GM21423 (cell line): ENCODE measurements around the gene CHDH.

Source experiments
- ATAC-seq: cut with Tn5 transposase; IDR thresholded peaks from one replicate; pipeline ENCODE4 v1.9.1; 2021; ENCODE audit warnings: mild to moderate bottlenecking, moderate library complexity; ENCODE audit not compliant: unreplicated experiment

Gene CHDH

DNA sequence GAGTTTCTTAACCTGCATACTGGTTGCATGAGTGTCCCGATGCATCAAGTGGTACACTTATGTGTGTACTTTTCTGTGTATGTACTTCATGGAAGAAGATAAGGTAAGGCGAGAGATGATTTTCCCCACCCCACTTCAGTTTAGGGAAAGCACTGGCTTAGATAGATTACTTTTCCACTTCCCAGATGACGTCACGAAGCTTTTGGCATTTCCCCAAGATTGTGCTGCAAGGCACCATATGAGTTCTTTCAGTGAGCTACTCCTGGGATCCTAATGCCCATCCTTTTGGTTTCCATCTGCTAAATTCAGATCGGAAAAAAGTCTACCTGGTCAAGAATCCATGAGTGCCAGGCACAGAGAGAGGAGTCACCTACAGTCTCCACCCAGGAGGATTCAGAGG is 4.7 kb upstream of the CHDH start:
- ATAC-seq = no peak

DNA sequence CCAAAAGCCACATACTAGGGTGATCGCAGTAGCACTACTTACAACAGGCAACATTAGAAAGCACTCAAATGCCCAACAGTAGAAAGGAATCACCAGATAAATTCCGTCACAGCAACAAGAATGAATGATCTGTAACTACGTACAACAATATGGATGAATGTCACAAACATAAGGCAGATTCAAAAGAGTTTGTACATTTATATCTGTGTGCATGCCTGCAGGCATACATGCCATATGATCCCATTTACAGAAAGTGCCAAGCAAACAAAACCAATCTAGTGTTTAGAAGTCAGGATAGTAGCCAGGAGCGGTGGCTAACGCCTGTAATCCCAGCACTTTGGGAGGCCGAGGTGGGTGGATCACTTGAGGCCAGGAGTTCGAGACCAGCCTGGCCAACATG is 3.7 kb upstream of the CHDH start:
- no peak for ATAC-seq

DNA sequence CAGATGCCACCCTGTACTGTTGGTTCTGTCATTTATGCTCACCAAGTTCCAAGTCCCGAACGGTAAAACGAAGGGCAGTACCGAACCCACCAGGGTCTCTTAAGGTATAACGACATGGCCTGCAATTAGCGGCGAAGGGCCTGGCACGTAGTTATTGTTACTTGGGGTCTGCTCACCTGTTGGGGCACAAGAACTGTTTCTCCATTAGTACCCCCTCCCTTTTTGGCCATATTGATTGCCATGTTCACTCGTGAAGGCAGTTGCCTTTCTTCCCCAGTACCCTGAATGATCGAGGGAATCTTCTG is 584 bp upstream of the CHDH start:
- ATAC-seq = no peak

DNA sequence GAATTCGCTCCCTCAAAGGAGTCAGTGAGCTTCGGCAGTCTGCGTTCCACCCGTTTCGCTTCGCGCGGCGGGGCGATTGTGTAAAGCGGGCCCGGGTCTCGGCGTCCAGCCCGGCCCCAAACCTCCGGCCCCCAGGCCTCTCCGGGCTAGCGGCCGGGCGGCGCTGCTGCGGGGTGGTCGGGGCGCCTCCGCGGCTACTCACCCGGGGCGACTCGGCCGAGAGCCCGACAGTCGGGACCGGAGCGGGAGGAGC is 412 bp downstream of the CHDH start:
- no peak for ATAC-seq

DNA sequence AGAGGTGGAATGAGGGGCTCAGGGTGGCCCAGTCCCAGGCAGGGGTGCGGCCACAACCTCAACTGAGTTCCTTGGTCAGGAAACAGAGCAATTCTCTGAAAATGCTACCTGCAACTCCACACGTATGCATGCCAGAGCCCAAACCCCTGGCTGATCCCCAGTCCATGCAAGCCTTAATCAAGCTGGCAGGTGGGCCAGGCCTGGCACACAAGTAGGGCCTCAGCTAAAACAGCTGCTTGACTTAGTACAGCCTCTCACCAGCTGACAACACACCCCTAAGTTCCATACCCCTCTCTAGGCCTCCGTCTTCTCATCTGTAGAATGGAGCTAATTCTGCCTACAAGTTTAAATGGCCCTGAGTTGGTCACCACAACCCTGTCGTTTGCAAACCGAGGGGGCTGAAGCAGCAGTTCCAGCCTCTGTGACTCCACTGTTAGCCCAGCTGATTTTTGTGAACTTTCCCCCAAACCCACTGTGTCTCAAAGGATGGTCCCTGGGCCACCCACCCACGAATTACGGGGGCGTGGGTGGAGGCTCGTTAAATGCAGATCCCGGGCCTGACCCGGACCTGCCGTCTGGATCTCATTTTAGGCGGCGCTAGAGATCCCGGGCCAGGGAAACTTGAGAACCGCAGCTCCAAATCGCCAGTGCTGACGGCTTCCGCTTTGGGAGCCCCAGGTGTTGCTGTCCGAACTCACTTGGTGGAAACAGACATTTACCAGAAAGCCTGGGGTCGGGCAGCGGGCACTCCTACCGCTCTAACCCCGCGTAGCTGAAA is 927 bp downstream of the CHDH start:
- peak; percentile 15 for ATAC-seq

DNA sequence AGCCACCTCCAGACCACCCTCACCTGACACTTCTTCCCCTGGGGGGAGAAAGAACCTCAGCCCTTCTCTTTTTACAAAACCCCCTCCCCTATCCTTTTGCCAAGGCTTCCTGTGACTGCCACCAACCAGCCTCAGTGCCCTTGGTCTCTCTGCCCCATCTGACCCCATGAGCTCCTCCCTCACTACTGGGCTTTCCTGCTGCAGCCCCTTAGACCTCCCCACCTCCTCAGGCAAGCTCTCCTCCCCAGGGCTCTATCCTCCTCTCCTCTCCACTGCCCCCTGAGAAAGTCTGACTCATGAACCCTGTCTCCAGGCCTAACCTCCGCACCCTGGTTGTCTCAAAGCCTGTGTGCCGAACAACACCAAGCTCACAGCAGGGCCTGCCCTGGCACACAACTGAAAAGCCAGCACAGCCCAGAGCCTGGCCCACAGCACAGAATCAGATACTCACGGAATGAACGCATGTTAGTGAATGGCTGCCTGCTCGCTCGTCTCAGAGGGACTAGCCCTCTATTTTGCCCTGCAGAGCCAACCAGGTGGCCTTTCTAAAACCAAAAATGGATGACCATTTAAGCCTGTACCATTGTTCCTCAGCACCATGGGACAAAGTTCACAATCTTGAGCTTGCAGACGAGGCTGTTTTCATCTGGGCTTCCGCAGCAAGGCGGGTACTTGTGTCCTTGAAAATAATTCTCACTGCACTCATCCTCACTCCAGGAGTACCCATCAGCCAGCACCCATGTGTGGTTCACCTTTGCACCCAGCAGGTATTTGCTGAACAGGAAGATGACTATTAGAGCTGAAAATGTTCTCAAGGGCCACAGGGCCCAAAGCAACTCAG is 1.7 kb downstream of the CHDH start:
- ATAC-seq = peak; percentile 8

DNA sequence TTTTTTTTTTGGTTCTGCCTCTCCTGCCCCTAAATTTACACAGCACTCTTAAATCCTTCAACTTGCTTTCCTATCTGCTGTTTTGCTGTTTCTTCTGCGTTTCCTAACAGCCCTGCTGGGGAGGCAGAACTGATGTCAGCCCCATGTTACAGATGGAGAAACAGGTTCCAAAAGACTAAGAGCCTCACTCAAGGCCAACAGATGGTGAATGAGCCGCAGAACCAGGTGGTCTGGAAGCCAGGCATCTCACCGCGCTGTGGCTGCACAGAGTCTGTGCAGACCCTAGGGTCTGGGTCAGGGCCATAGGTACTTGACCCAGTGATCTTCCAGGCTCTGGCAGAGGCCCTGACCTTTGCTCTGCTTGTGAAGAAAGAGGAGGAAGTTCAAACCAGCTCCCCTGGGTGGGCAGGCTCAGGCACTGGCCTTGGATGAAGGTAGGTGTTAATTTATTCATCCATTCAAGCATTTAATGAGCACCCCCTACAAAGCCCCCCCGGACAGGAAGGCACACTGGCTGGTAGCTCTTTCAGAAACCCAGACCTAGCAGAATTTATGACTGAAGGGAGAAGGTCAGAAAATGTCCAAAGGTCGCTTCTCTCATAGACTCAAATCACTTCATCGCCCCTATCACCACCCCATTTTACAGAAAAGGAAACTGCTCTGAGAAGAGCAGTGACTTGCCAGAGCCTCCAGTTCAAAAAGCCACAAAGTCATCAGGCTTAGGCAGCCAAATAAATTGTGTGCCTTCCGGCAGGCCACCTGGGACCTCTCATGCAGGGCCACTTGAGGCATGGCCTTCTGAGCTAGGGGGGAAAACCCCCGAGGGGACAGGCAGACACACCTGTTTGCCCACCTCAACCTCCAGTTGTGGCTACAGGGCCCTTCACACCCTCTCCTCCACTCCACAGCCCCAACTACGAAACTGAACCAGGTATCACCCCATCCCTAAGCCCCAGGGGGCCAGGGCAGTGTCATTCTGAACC is 2.7 kb downstream of the CHDH start:
- peak; percentile 38 for ATAC-seq

DNA sequence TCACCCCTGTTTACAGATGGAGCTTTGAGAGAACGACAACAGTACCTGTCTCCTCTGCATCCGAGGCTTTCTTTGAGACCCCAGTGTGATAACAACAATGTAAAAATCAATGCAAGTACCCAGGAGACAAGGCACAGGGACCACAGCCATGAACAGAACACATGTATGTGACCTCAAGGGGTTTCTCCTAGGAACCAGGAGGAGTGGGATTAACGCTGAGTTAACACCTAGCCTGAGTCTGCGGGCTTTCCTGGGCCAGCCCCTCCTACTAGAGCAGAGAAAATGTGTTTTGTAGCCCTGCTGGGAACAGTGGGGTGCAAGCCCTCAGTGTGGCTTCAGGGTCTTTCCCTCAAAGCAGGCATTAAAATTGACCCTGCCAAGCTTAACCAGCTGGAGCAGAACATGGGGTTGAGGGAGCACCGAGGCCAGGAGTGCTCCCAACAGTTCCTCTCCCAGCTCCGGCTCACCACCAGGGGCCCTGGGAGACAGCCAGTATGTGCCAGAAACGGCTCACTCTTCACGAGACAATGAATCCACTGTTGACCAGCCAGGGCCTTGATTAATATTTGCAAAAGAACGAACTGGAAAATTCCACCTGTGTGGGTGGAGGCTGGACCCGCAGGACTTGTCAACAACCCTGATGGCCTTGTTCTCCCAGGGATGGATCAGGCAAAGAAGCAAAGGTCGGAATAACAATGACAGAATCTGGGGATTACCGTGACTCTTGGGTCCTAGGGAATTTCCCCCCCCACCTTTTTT is 3.6 kb downstream of the CHDH start:
- no peak for ATAC-seq

DNA sequence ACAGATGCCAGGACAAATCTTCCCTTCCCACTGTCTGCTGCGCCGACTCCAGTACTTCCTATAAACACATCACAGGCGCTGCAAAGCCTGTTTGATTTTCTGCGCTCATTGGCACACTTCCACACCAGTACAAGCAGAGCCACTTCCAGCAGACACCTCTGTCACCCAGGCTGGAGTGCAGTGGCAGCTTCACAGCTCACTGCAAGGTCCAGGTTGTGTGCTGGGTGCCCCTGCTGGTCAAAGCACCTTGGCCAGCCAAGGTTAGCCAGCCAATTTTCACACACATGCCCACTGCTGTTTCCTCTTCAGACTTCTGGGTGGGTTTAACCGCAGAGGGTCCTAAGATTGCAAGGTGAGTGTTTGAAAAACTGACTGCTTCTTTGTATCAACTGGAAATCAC is 4.9 kb downstream of the CHDH start:
- no peak for ATAC-seq

DNA sequence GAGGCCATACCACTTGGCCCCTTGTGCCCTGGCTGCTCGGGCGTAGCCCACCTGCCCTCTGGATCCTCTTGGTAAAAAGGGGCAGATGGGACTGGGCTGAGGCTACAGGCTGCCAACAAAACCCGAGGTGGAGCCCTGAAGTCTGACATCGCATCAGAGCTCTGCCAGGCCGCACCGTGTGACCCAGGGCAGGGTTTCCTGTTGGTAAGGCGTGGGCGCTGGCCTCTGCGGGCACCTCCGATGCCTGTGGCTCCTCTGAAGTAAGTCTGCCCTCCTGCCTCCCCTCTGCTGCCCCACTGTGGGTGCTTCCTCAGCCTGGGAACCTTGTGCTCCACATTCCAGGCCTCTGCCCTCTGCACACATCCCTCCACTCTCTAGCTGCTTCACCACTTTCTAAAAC is 8.9 kb downstream of the CHDH start:
- ATAC-seq = no peak

DNA sequence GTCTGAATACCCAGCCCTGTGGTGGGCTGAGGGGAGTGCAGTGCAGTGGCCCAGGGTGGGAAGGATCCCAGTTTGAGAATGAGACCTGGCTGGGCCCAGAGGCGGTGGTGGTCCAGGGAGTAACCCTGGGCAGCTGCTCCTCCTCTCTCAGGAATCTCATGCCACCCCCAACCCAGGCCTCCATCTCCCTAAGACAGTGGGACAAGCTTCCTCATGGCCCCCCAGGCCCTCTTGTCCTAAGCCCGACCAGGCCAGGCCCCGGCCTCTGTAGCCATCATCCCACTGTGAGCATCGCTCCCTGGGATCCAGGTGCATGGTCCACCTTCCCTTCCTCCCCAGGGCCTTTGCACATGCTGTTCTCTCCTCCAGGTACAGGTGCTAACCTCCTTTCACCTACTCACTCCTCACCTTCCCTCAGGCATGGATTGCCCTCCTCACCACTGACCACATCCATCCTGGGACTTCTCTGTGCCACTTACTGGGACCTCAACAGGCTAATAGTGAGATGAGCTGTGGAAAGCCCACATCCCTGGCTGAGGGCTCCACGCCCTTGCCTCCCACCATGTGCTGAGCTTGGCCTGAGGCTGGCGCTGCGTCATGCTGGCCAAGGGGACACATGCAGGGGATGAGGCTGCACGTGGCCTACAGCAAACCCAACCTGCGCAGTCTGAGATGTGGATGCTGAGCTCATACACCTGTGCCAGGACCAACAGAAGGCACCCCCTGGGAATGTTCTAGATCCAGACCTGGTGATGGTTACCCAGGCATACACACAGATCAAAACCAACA is 9.9 kb downstream of the CHDH start:
- no peak for ATAC-seq

DNA sequence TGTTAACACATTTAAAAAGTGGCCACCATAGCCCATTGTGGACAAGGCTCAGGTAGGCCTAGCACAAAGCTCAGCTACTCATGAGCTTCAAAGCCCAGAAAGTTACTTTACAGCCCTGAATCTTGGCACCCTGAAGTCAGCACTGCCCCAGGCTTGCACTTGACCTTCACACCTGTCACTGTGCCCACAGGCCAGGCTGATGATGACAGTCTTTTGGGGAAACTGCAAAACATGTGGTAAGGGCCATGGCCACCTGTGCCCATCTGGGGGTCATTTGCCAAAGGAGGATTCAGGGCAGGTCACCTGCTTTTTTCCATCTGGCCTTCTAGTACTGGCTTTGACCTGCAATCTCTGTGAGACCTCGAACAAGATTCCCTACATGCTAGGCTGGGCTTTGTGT is 11.0 kb downstream of the CHDH start:
- ATAC-seq = no peak

DNA sequence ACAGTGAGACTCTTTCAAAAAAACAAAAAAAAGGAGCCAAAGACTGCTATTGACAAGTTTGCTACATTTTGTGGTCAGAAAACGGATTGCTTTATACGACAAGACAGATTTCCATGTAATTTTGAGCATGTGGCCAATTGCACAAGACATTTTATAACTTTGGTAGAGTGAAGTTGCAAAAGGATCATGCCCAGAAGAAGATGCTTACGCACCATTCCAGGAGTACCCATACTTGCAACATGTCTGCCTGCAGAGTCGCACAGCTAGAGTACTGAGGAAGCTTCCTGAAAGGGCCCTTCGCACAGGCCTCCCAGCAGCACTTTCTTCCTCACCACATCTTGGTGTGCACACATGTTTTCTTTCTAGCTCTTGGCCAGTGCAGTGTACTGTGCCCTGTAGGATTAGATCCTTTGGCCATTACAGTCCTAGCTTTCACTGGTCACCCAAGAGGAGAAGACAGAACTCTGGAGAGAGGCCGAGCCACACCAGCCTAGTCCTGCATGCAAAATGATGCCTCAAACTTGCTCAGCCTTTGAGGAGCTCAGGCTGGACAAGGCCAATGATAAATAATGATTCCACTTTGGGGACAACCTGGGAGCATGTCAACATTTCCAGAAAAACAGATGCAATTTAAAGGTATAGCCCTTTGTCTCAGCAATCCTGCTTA is 11.7 kb downstream of the CHDH start:
- no peak for ATAC-seq

DNA sequence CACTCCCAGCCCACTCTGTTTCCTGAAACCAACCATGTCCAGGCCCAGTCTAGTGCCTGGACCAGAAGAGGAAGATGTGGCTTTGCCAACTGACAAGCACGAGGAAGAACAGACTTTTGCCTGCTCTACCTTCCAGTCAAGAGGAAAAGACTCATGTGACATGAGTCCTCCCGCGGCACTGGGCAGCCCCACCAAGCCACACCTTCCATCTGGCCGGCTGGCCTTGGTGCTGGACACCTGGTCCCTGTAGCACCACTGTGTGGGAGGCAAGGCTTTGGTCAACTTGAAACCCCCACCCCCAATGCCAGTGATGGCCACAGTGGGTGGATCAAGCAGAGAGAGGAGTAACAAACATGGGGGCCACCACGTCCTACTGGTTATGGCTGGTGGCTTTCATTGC is 12.5 kb downstream of the CHDH start:
- ATAC-seq = no peak

DNA sequence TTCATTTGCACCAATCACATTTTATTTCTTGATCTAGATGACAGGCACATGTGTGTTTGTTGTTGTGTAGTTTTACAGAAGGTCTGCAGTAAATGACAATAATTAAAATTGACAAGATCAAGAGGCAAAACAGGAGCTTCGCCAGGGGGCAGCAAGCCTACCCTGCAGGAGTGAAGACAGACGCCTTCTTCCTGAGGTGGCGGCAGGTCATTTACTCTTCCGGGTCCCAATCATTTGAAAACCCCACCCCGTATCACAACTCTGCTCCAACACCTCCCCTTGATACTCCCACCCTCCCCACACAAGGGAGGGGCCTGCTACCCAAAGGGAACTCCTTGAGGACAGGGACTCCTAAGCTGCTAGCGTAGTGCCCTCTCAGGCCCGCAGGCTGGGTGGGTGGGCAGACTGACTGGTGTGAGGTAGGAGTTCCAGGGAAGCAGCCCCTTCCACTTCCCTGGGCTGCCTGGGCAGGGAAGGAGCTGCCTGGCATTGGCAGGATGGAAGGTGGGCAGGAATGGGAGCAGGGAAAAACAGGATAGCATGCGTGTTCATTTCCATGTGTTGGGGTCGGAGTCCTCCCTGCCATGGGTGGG is 13.1 kb downstream of the CHDH start:
- no peak for ATAC-seq

DNA sequence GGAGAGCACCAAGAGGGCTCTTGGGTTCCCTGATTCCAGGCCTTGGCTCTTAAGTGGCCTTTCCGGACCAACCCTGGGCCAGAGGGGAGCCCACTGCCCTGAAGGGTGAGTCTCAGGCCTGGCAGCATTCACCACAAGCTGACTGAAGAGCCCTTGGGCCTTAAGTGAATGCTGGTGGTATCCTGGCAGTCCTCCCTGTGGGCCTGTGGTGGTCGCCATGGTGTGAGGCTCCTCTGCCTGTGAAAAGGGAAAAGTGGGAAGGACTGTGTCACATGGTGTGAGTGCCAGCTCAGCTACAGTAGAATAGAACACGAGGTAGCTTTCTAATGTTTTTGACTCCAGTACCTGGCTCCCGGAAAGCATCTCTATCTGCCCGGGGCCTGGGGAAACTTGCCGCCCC is 15.3 kb downstream of the CHDH start:
- no peak for ATAC-seq

DNA sequence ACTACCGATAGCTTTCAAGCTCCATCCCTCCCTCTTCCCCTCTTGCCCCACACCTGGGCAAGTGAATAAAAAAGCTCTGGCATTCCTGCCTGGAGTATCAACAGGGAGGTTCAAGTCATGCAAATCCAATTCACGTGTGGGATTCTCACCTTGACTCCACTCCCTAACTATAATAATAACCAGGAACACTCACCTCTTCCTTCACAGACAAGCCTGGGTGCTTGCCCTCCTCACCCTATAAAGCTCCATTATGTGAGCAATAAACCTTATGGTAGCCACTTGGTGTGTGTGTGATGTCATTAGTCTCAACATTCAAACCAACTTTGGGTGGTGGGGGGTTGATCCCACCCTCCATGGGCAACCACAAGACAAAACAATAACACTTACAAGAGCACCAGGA is 16.6 kb downstream of the CHDH start:
- ATAC-seq = no peak

DNA sequence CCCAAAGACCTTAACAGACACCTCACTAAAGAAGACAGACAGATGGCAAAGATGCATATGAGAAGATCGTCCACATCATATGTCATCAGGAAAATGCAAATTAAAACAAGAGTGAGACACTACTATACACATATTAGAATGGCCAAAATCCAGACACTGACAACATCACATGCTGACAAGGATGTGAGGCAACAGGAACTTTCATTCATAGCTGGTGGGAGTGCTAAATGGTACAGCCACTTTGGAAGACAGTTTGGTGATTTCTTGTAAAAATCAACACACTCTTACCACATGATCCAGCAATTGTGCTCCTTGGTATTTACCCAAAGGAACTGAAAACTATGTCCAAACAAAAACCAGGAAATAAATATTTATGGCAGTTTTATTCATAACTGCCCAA is 17.6 kb downstream of the CHDH start:
- no peak for ATAC-seq

DNA sequence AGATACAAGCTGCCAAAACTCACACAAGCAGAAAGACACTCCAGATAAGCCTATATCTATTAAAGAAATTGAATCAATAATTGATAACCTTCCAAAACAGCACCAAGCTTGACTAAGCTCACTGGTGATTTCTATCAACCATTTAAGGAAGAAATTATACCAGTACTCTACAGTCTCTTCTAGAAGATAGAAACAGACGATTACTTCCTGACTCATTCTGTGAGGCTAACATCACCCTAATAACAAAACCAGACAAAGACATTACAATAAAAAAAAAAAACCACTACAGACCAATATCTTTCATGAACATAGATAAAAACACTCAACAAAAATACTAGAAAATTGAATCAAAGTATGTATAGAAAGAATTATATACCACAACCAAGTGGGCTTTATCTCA is 20.2 kb downstream of the CHDH start:
- no peak for ATAC-seq
